22Rv1 (cell line): ENCODE data around the gene MCM9.

Experiments used
- CTCF ChIP-seq: fragments of 450-650 bp; IDR thresholded peaks from 2 replicates; pipeline ENCODE4 v1.5.1; 2017; ENCODE audit warnings: mild to moderate bottlenecking
- ZFX ChIP-seq: fragments of 450-650 bp; IDR thresholded peaks from 2 replicates; pipeline ENCODE4 v1.6.1; 2017; ENCODE audit warnings: antibody characterized with exemption, borderline replicate concordance

GRCh38 chr6:118783931-118784550 is 150.9 kb downstream of the MCM9 start:
- TF ChIP-seq CTCF (no peak), ZFX (no peak)
